HUES64 (cell line): ENCODE results near the gene AGAP1.

Experiments used
- H3K27ac ChIP-seq: 2 replicates; pipeline ENCODE4 v1.7.0; 2013; ENCODE audit warnings: low read depth, low read length, inconsistent platforms
- H3K27me3 ChIP-seq: 2 replicates; pipeline ENCODE4 v1.6.1; 2013; ENCODE audit warnings: mild to moderate bottlenecking, low read length; ENCODE audit not compliant: insufficient read depth
- H3K36me3 ChIP-seq: 2 replicates; pipeline ENCODE4 v1.6.1; 2013; ENCODE audit warnings: mild to moderate bottlenecking, low read length; ENCODE audit not compliant: insufficient read depth
- H3K4me1 ChIP-seq: 2 replicates; pipeline ENCODE4 v1.6.1; 2013; ENCODE audit warnings: mild to moderate bottlenecking, low read length, moderate library complexity; ENCODE audit not compliant: insufficient read depth
- H3K4me3 ChIP-seq: 2 replicates; pipeline ENCODE4 v1.5.1; 2013; ENCODE audit warnings: mild to moderate bottlenecking, low read length, moderate library complexity
- H3K9ac ChIP-seq: 2 replicates; pipeline ENCODE4 v1.6.1; 2013; ENCODE audit warnings: mild to moderate bottlenecking, low read depth, low read length
- H3K9me3 ChIP-seq: 2 replicates; pipeline ENCODE4 v1.6.1; 2013; ENCODE audit warnings: low read depth, low read length; ENCODE audit not compliant: insufficient read depth
- WGBS: fragments of 150-250, 120-280 bp; methylation state at CpG from one replicate; pipeline ENCODE4 v1.1.7; 2013; ENCODE audit warnings: missing lambda C conversion rate; 5-methylcytosine and 5-hydroxymethylcytosine counted together

AGAP1 gene

DNA sequence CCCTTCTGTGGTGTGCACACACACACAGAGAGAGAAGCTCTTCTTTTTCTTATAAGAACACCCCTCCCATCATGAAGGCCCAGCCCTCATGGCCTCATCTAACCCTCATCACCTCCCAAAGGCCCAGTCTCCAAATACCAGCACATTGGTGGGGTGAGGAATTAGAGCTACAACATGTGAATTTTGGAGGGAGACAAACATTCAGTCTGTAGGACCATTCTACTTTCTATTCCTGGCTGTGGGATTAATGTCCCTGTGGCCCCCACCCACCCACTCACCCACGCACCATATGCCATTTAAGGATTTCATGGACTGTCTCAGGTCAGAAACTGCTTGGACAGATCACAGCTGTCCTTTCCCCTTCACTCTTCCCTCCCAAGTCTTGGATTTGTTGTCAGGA is 484.2 kb downstream of the AGAP1 start:
- no peaks in the 10 kb centered on the region for H3K4me1 ChIP-seq
- no peak overlapping the region for H3K9ac ChIP-seq
- WGBS = 90% methylated on average over 1 of the region's 1 CpG
- no peaks in the 10 kb centered on the region for H3K27me3 ChIP-seq
- H3K27ac ChIP-seq = no peak overlapping the region
- peaks cover 10% of the 10 kb centered on the region; the same call in 1 of the 2 replicates for H3K36me3 ChIP-seq
- no peak overlapping the region for H3K4me3 ChIP-seq
- H3K9me3 ChIP-seq = no peaks in the 10 kb centered on the region

- no peaks in the 10 kb centered on the region for H3K27me3 ChIP-seq
- WGBS = 93% methylated on average over 8 of the region's 8 CpGs
- no peaks in the 10 kb centered on the region for H3K4me1 ChIP-seq
- no peaks in the 10 kb centered on the region for H3K9me3 ChIP-seq
- H3K27ac ChIP-seq = no peak overlapping the region
- no peak overlapping the region for H3K4me3 ChIP-seq
- H3K9ac ChIP-seq = no peak overlapping the region
- peaks cover 10% of the 10 kb centered on the region; the same call in 1 of the 2 replicates for H3K36me3 ChIP-seq
Measured at GRCh38 chr2:235979037-235979436, 485.2 kb downstream of the AGAP1 start.

GRCh38 chr2:235979753-235980435 is 486.1 kb downstream of the AGAP1 start:
- H3K9ac ChIP-seq = no peak overlapping the region
- no peak overlapping the region for H3K27ac ChIP-seq
- H3K9me3 ChIP-seq = no peaks in the 10 kb centered on the region
- H3K27me3 ChIP-seq = no peaks in the 10 kb centered on the region
- H3K36me3 ChIP-seq = peaks cover 10% of the 10 kb centered on the region; the same call in 1 of the 2 replicates
- H3K4me1 ChIP-seq = no peaks in the 10 kb centered on the region
- WGBS = 95% methylated on average over 15 of the region's 15 CpGs
- H3K4me3 ChIP-seq = no peak overlapping the region

GRCh38 chr2:235981631-235982030 is 487.8 kb downstream of the AGAP1 start:
- 34% methylated on average over 14 of the region's 15 CpGs for WGBS
- no peaks in the 10 kb centered on the region for H3K4me1 ChIP-seq
- H3K27me3 ChIP-seq = no peaks in the 10 kb centered on the region
- H3K36me3 ChIP-seq = 0 out of 2 replicates have a peak, but pooled peaks cover under 1% of the 10 kb centered on the region
- no peak overlapping the region for H3K4me3 ChIP-seq
- H3K9ac ChIP-seq = no peak overlapping the region
- no peaks in the 10 kb centered on the region for H3K9me3 ChIP-seq
- no peak overlapping the region for H3K27ac ChIP-seq

DNA sequence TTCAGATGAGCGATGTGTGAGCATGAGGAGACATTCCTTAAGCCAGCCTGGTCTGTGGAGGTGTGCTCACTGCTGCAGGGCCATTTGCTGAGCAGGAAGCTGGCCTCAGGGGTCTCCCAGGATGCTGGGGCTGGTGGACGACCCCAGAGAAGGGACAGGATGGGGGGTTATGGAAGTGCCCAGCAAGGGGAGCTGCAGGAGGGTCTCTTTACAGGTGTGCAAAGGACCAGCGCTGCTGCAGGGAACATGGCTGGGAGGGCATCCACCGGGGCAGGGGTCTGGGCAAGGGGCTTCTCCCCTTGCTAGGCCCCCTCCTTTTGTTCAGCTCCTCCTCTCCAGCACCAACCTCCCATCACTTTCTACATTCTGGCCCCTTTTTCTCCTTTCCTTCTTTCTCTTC is 489.2 kb downstream of the AGAP1 start:
- H3K9ac ChIP-seq = no peak overlapping the region
- 96% methylated on average over 4 of the region's 4 CpGs for WGBS
- no peaks in the 10 kb centered on the region for H3K9me3 ChIP-seq
- no peak overlapping the region for H3K27ac ChIP-seq
- H3K36me3 ChIP-seq = no peaks in the 10 kb centered on the region
- H3K4me1 ChIP-seq = no peaks in the 10 kb centered on the region
- no peak overlapping the region for H3K4me3 ChIP-seq
- no peaks in the 10 kb centered on the region for H3K27me3 ChIP-seq

DNA sequence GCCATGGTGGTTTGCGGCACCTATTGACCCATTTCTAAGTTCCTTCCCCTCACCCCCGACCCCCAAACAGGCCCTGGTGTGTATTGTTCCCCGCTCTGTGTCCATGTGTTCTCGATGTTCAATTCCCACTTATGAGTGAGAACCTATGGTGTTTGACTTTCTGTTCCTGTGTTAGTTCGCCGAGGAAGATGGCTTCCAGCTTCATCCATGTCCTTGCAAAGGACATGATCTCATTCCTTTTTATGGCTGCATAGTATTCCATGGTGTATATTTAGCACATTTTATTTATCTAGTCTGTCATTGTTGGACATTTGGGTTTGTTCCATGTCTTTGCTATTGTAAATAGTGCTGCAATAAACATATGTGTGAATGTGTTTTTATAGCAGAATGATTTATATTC is 490.7 kb downstream of the AGAP1 start:
- Histone ChIP-seq H3K9me3 (no peaks in the 10 kb centered on the region), H3K27me3 (no peaks in the 10 kb centered on the region), H3K27ac (no peak overlapping the region), H3K4me1 (peaks cover 9% of the 10 kb centered on the region), H3K9ac (no peak overlapping the region), H3K4me3 (no peak overlapping the region), H3K36me3 (no peaks in the 10 kb centered on the region)
- 97% methylated on average over 6 of the region's 6 CpGs for WGBS

DNA sequence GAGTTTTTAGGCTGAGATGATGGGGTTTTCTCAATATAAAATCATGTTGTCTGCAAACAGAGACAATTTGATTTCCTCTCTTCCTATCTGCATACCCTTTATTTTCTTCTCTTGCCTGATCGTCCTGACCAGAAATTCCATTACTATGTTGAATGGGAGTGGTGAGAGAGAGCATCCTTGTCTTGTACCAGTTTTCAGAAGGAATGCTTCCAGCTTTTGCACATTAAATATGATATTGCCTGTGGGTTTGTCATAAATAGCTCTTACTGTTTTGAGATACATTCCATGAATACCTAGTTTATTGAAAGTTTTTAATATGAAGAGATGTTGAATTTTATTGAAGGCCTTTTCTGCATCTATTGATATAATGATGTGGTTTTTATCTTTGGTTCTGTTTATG is 492.5 kb downstream of the AGAP1 start:
- Histone ChIP-seq H3K4me3 (no peak overlapping the region), H3K27me3 (no peaks in the 10 kb centered on the region), H3K36me3 (no peaks in the 10 kb centered on the region), H3K9ac (no peak overlapping the region), H3K4me1 (peaks cover 9% of the 10 kb centered on the region), H3K9me3 (no peaks in the 10 kb centered on the region), H3K27ac (no peak overlapping the region)
- WGBS = no CpG with 5 or more reads among the region's 1 CpG

- H3K4me3 ChIP-seq = no peak overlapping the region
- no peaks in the 10 kb centered on the region for H3K27me3 ChIP-seq
- no peak overlapping the region for H3K27ac ChIP-seq
- H3K9me3 ChIP-seq = no peaks in the 10 kb centered on the region
- H3K36me3 ChIP-seq = no peaks in the 10 kb centered on the region
- no peak overlapping the region for H3K9ac ChIP-seq
- WGBS = 94% methylated on average over 21 of the region's 21 CpGs
- H3K4me1 ChIP-seq = peaks cover 9% of the 10 kb centered on the region
Measured at GRCh38 chr2:235988271-235989015, 494.6 kb downstream of the AGAP1 start.

GRCh38 chr2:235989591-235989990 is 495.7 kb downstream of the AGAP1 start:
- H3K4me1 ChIP-seq = peaks cover 9% of the 10 kb centered on the region
- no peak overlapping the region for H3K27ac ChIP-seq
- no peaks in the 10 kb centered on the region for H3K27me3 ChIP-seq
- H3K9ac ChIP-seq = no peak overlapping the region
- no peak overlapping the region for H3K4me3 ChIP-seq
- H3K9me3 ChIP-seq = no peaks in the 10 kb centered on the region
- WGBS = 91% methylated on average over 10 of the region's 10 CpGs
- no peaks in the 10 kb centered on the region for H3K36me3 ChIP-seq

- 98% methylated on average over 3 of the region's 3 CpGs for WGBS
- H3K36me3 ChIP-seq = no peaks in the 10 kb centered on the region
- no peaks in the 10 kb centered on the region for H3K9me3 ChIP-seq
- H3K4me3 ChIP-seq = no peak overlapping the region
- no peak overlapping the region for H3K9ac ChIP-seq
- no peak overlapping the region for H3K27ac ChIP-seq
- peaks cover 9% of the 10 kb centered on the region for H3K4me1 ChIP-seq
- no peaks in the 10 kb centered on the region for H3K27me3 ChIP-seq
Measured at GRCh38 chr2:235990344-235990743, 496.5 kb downstream of the AGAP1 start.

DNA sequence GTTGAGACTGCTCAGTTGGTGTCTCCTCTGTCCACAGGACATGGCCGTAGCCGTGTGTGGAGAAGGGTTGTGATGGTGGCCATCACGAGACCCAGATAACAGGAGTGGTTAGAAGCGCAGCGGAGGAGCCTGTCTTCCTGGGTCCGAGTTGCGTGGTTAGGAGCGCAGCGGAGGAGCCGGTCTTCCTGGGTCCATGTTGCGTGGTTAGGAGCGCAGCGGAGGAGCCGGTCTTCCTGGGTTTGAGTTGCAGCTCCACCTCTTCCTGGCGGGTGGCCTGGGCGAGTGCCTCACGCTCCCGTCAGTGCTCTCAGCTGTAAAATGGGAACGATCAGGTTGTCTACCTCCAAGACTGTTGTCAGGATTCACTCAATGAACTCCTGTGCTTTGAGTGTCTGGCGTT is 498.2 kb downstream of the AGAP1 start:
- peaks cover 15% of the 10 kb centered on the region for H3K4me1 ChIP-seq
- H3K4me3 ChIP-seq = no peak overlapping the region
- WGBS = 92% methylated on average over 20 of the region's 20 CpGs
- no peak overlapping the region for H3K9ac ChIP-seq
- no peaks in the 10 kb centered on the region for H3K27me3 ChIP-seq
- H3K9me3 ChIP-seq = no peaks in the 10 kb centered on the region
- no peak overlapping the region for H3K27ac ChIP-seq
- no peaks in the 10 kb centered on the region for H3K36me3 ChIP-seq
